B cell (primary cell): ENCODE measurements around the gene CPNE1. TPM values are rescaled to one million over a fixed set of nuclear protein-coding genes. Genes with fewer than 3 reads are reported as not detected.

Source experiments
- ATAC-seq: fragments of 200-7000 bp; cut with Tn5 transposase; one replicate; pipeline ENCODE4 v1.10.0; 2021; ENCODE audit warnings: low read depth, mild to moderate bottlenecking, moderate number of reproducible peaks, moderate library complexity
- CTCF ChIA-PET: fragments of 350-600 bp; sonication (Branson Sonifier 250); formaldehyde crosslinking; loops from one replicate; lab custom pipeline; 2021; ENCODE audit warnings: antibody characterized with exemption, inconsistent platforms; lab: Charles Lee
- POLR2A ChIA-PET: fragments of 350-600 bp; sonication (Branson Sonifier 250); formaldehyde crosslinking; loops from one replicate; lab custom pipeline; 2021; ENCODE audit warnings: antibody characterized with exemption; lab: Charles Lee
- DNase-seq: peaks from one replicate; pipeline ENCODE4 v3.0.0; 2013
- H2AFZ ChIP-seq: 2 replicates; pipeline ENCODE4 v1.6.1; 2012; ENCODE audit warnings: mild to moderate bottlenecking, low read depth, low read length; ENCODE audit not compliant: insufficient read depth, poor library complexity, severe bottlenecking
- H3K27ac ChIP-seq, 2 donors: 1 replicate in 1 of 2; 2 replicates in 1 of 2; pipeline ENCODE4 v1.5.1; 2012 to 2013; ENCODE audit warnings: low read length in 2 of 2, mild to moderate bottlenecking in 2 of 2, moderate library complexity in 1 of 2
- H3K27me3 ChIP-seq, 4 experiments: fragments of 200-600 bp in 1 of 4; sonication (generic) in 1 of 4; replicated peaks in 1 of 4; 1 replicate in 2 of 4; 2 replicates in 2 of 4; pipeline versions ENCODE4 v1.6.1 to v1.7.0; 2013 to 2016; ENCODE audit warnings: low read length in 3 of 4, mild to moderate bottlenecking in 2 of 4, mixed read lengths in 1 of 4, moderate library complexity in 1 of 4; ENCODE audit not compliant: insufficient read depth in 4 of 4, control insufficient read depth in 3 of 4; ENCODE audit errors: control extremely low read depth in 1 of 4
- H3K36me3 ChIP-seq, 2 experiments: replicated peaks in 1 of 2; 1 replicate in 1 of 2; 2 replicates in 1 of 2; pipeline versions ENCODE4 v1.6.1 to v1.7.1; 2013; ENCODE audit warnings: low read length in 1 of 2; ENCODE audit not compliant: insufficient read depth in 2 of 2, control insufficient read depth in 1 of 2; ENCODE audit errors: control extremely low read depth in 1 of 2, extremely low read depth in 1 of 2
- H3K4me1 ChIP-seq, 2 donors: fragments of 200-600 bp in 1 of 2; sonication (generic) in 1 of 2; 1 replicate in 1 of 2; 2 replicates in 1 of 2; pipeline versions ENCODE4 v1.5.1 to v1.6.1; 2013 to 2017; ENCODE audit warnings: low read length in 2 of 2; ENCODE audit not compliant: control insufficient read depth in 2 of 2, insufficient read depth in 2 of 2
- H3K4me2 ChIP-seq: replicated peaks from 2 replicates; pipeline ENCODE3; 2012; ENCODE audit warnings: mild to moderate bottlenecking, low read depth, low read length; ENCODE audit not compliant: poor library complexity, severe bottlenecking
- H3K4me3 ChIP-seq, 5 experiments: fragments of 200-600 bp in 1 of 5; sonication (generic) in 1 of 5; 1 replicate in 3 of 5; 2 replicates in 2 of 5; pipeline versions ENCODE4 v1.5.1 to v1.7.0; 2011 to 2016; ENCODE audit warnings: low read length in 4 of 5, mild to moderate bottlenecking in 4 of 5, low read depth in 2 of 5, control low read depth in 1 of 5, moderate library complexity in 1 of 5; ENCODE audit not compliant: insufficient read depth in 1 of 5; ENCODE audit errors: control extremely low read depth in 1 of 5, extremely low read depth in 1 of 5
- H3K79me2 ChIP-seq: fragments of 200-600 bp; sonication (generic); one replicate; pipeline ENCODE4 v1.6.0; 2016; ENCODE audit warnings: low read length; ENCODE audit not compliant: control insufficient read depth, insufficient read depth
- H3K9ac ChIP-seq: fragments of 200-600 bp; sonication (generic); 2 replicates; pipeline ENCODE4 v1.6.1; 2017; ENCODE audit warnings: mild to moderate bottlenecking, low read length, moderate library complexity
- H3K9me3 ChIP-seq, 3 donors: one replicate each; pipeline versions ENCODE4 v1.6.1 to v1.7.1; 2013; ENCODE audit warnings: low read length in 2 of 3; ENCODE audit not compliant: control insufficient read depth in 2 of 3, insufficient read depth in 1 of 3; ENCODE audit errors: control extremely low read depth in 1 of 3
- H4K20me1 ChIP-seq: 2 replicates; pipeline ENCODE4 v1.6.0; 2012; ENCODE audit warnings: mild to moderate bottlenecking, low read length; ENCODE audit not compliant: insufficient read depth, control insufficient read depth, poor library complexity, severe bottlenecking
- H3K27ac Mint-ChIP-seq: one replicate; pipeline ENCODE4 v1.8.0; 2021; ENCODE audit warnings: mixed read lengths
- H3K27me3 Mint-ChIP-seq: one replicate; pipeline ENCODE4 v1.8.0; 2021; ENCODE audit warnings: mixed read lengths
- H3K4me1 Mint-ChIP-seq: one replicate; pipeline ENCODE4 v1.8.0; 2021; ENCODE audit warnings: mixed read lengths
- H3K4me3 Mint-ChIP-seq: one replicate; pipeline ENCODE4 v1.8.0; 2021; ENCODE audit warnings: mixed read lengths
- H3K9me3 Mint-ChIP-seq: one replicate; pipeline ENCODE4 v1.8.0; 2022; ENCODE audit warnings: mixed read lengths; ENCODE audit not compliant: insufficient read depth
- CTCF ChIP-seq: fragments of 200-600 bp; IDR thresholded peaks from one replicate; pipeline ENCODE4 v1.8.0; 2022; ENCODE audit warnings: antibody characterized with exemption, mild to moderate bottlenecking
- EZH2 ChIP-seq: IDR thresholded peaks from 2 replicates; pipeline ENCODE4 v1.6.1; 2012; ENCODE audit warnings: borderline replicate concordance, low read depth, mild to moderate bottlenecking, moderate library complexity, low read length; ENCODE audit not compliant: insufficient read depth, poor library complexity, severe bottlenecking
- WGBS: methylation state at CpG from one replicate; pipeline ENCODE4 v1.1.5; 2013; ENCODE audit warnings: missing lambda C conversion rate; ENCODE audit not compliant: insufficient coverage; 5-methylcytosine and 5-hydroxymethylcytosine counted together
- intact Hi-C: fragments of 100-400 bp; cut with micrococcal nuclease; formaldehyde crosslinking; loops from one replicate; pipeline ENCODE4 v1.10.0; 2022
- polyA plus RNA-seq: library from polyadenylated mRNA; depleted of rRNA; stranded (reverse); fragments of >200 nt; gene quantifications from 2 replicates; pipeline ENCODE4 v1.2.3, GENCODE V29; 2012
- total RNA-seq, 2 donors: library from RNA; stranded (reverse); fragments of 120-200 nt in 1 of 2; gene quantifications; 1 replicate in 1 of 2; 2 replicates in 1 of 2; pipeline versions ENCODE4 v1.2.3 to v1.2.4, GENCODE V29; 2013 to 2022

Gene CPNE1
- total and polyA plus RNA-seq, 2 donors (not counting 1 experiment from before 2014, with no cell fraction given): 321 to 323 TPM

- peak overlapping the region in 4 of 5 experiments; percentile 40 to 77 (median 58) for H3K4me3 ChIP-seq
Measured at GRCh38 chr20:35600993-35601973, 63.4 kb downstream of the CPNE1 start.

More at GRCh38 chr20:35600993-35601973, 63.4 kb downstream of the CPNE1 start:
- H3K36me3 ChIP-seq: no peaks in the 10 kb centered on the region
- H3K4me1 Mint-ChIP-seq: peaks cover 12% of the 10 kb centered on the region
- H3K27me3 Mint-ChIP-seq: peaks cover 44% of the 10 kb centered on the region
- ChIA-PET CTCF (interaction anchor here (0.6 to 1.9 kb wide), 19 partner anchors 15 to 510 kb away, joined by 3 to 20 read pairs (median 4); partner anchors contain the start of genes NFS1, ROMO1 and SPAG4), POLR2A (interaction anchor here (1.5 kb wide), 1 partner anchor 19 kb away, joined by 3 read pairs; no protein-coding TSS in a partner anchor)
- peak overlapping the region; percentile 75 for H3K9ac ChIP-seq
- no peaks in the 10 kb centered on the region for H3K79me2 ChIP-seq
- H3K9me3 Mint-ChIP-seq: no peaks in the 10 kb centered on the region
- H3K4me1 ChIP-seq: peaks cover 16 to 17% of the 10 kb centered on the region in 2 donors
- under 1% methylated on average over 103 of the region's 103 CpGs for WGBS
- H3K4me3 Mint-ChIP-seq: peak overlapping the region; percentile 89
- peak overlapping the region; percentile 82 for H2AFZ ChIP-seq
- peaks cover 0 to 6% (median 0%) of the 10 kb centered on the region in 3 donors for H3K9me3 ChIP-seq
- peaks cover 0 to 40% (median 15%) of the 10 kb centered on the region in 4 experiments for H3K27me3 ChIP-seq
- DNase-seq (peak; percentile 88), ATAC-seq (peak; percentile 78)
- no peak overlapping the region for H3K27ac ChIP-seq
- intact Hi-C loops: loop anchor here (1.0 to 5.0 kb wide), 3 partner anchors 15 to 283 kb away; partner anchors contain the start of genes NFS1 and ROMO1
- TF ChIP-seq EZH2 (no peak), CTCF (peak; percentile 48)
- no peaks in the 10 kb centered on the region for H4K20me1 ChIP-seq
- peak overlapping the region; percentile 98 for H3K4me2 ChIP-seq
- H3K27ac Mint-ChIP-seq: no peak overlapping the region
